HUDEP-2 (cell line): ENCODE results near the gene PPP1R36.
A peak's percentile ranks its signal among the peaks of the same experiment; 100 is the strongest.
"Not testable (repeated sequence)": the region's sequence is repeated elsewhere in the genome, so short reads cannot be mapped to it uniquely, and the experiment has no call there.

ENCODE experiments used
- DNase-seq, 76 experiments: peaks; one replicate each; lab custom pipeline; 2025; ENCODE audit not compliant: unreplicated experiment in 76 of 76; lab: John Stamatoyannopoulos, UW

PPP1R36 gene

DNA sequence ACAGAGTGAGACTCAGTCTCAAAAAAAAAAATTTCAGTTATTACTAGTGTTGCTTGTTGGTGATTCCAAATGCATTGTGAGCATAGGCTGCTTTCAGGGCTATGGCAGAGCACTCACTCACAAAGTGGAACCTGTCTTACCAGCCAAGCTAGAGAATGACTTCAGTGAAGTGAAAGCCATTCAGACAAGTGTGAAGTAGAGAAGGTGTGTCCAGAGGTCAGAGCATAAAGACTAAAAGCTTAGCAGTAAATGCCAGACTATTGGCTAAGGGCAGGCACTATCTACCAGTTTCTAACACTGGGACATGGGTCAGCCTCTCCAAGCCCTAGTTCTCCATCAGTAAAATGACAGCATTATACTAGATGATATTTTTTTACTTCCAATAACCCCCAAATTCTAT lies 12.7 kb downstream of the PPP1R36 start:
- DNase-seq = no peak

DNA sequence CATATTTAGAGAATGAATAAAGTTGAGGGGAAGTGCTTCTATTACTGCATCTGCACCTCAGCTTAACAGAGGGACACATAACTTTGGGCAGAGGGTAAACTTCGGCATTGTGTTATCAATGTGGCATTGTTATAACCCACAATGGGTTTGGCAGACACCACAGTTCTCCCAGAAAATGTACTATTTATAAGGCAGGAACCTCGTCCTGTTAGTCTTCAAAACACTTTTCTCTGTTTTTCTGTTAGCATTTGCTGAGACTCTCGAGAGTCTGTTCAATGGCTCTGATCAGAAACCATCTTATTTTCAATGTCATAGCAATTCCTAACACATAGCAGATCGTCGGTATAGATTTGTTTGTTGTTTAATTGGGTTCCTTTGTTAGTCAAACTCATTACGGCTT lies 13.9 kb downstream of the PPP1R36 start:
- no peak for DNase-seq

DNA sequence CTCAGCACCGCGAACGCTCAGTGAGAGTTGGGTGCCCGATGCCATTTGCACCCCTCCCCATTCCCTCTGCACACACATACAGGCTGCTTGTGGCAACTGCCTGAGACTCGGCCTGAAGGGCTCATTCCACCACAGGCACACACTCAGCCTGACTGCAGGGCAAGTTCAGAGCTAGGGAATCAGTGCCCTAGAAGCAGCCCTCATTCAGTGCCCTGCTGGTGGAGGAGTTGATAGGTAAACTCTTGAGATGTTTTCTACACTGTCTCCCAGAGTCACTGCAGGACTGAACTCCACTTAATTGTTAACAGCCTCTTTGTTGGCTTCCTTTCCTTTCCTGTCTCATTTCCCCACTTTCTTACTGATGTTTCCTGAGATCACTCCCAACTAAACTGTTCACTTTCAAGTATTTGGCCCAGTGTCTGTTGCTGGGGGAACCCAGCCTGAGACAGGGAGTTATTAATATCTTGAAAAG lies 16.9 kb downstream of the PPP1R36 start:
- no peak for DNase-seq

DNA sequence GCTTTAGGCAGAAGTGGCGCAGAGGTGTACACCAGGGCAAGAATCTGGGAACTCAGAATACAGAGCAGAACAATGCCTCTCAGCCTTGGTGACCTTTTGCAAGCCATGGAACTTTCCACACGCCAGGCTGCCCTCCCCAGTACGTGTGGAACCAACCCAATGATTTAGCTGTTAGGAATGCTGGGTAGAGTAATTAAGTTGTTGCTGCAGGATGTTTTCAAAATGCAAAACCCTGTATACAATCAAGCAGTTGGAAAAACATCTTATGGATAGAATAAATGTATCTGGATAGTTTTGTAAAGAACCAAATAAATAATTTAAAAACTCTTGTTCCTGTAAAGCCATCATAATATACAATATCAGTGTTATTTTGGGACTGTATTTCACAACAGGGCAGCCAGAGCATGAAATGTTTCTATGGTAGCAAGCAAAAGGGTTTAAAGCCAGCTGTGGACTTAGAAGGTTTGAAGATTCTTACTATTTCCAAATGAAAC lies 19.4 kb downstream of the PPP1R36 start:
- no peak for DNase-seq

DNA sequence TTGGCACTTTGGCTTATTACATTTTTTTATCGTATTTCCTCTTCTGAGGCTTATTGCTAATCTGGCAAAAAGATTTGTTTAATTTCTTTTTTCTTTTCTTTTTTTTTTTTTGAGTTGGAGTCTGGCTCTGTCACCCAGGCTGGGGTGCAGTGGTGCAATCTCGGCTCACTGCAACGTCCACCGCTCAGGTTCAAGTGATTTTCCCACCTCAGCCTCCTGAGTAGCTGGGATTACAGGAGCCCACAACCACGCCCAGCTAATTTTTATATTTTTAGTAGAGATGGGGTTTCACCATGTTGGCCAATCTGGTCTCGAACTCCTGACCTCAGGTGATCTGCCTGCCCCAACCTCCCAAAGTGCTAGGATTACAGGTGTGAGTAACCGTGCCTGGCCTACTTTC lies 19.9 kb downstream of the PPP1R36 start:
- not testable (repeated sequence) for DNase-seq

DNA sequence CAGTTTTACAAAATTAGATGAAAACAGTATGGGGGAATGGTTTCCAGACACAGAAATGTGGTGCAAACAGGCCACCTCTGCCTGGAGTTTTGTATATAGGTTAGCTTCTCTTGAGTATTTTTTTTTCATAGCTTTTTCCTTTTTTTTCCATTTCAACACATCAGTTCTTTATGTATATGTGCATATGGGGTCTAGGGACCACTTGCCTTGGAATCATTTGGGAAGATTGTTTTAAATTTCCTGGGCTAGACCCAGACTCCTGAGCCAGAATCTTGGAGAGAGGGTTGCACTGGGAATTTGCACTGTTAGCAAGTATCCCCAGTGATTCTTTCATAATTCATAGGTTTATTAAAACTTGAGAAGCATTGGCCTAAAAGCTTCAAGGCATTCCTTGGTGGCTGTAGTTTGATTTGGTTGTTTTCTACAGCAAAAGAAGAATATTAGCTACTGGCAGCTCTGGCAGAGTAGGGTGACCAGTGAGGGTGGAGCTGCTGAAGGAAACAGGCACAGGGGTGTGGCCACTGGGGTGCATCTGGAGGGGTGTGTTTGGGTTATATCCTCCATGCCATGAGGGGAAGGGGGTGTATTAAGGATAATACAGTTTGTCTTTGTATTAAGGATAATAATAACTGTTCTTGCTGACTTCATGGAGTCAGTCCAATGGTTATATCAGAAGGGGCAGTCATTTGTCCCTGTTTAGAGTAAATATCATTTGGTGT lies 22.8 kb downstream of the PPP1R36 start:
- DNase-seq = peak in 3 of 76 experiments; percentile 1 to 13 (median 11)

DNA sequence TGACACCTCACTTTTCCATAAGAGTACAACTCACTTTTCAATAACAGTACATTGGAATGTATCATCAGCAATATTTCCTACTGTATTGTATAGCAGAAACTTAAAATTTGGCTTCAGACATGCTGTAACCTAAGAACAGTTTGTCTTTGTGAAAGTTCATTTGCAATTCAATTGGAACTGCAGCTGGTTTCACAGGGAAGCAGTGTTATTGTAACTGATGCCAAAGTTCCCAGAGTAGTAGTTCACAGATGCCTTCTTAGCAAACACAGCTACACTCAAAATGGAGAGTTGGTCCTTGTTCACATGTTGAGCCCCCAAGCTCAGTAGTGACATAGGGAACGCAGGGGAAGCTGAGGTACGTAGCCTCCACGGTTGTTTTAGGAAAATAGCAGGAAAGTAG lies 23.3 kb downstream of the PPP1R36 start:
- peak in 1 of 76 experiments; percentile 1 for DNase-seq

DNA sequence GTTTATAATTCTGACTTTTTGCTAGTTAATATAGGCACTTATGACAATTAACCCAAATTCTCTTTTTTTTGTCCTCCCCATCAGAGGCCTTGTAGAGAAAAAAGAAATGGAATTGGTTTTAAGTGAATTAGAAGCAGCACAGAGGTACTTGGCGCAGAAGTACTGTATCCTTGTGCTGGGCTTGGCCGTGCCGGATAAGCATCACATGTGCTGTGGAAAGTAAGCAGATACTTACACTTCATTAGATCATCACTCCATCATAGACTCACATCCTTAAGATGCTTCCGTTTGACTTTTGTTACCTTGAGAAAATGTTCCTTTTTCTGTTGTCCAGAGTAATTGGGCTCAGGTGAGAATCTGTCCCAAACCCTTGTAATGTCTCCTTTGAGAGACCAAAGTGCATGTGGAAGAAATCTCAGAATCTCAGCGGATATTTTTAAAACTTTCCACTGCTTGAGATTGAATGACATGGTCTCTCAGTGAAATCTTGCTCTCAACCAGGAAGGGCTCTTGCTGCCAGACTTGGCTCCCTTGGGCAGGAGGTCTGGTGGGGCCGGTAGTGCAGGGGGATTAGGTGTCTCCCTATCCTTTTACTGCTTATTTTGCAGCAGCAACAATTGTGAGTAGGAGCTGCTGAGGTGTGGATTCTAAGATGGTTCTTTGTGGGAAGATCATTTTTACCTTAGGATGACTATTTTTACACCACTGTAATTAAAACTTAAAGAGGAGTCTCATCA lies 24.8 kb downstream of the PPP1R36 start:
- DNase-seq = no peak

DNA sequence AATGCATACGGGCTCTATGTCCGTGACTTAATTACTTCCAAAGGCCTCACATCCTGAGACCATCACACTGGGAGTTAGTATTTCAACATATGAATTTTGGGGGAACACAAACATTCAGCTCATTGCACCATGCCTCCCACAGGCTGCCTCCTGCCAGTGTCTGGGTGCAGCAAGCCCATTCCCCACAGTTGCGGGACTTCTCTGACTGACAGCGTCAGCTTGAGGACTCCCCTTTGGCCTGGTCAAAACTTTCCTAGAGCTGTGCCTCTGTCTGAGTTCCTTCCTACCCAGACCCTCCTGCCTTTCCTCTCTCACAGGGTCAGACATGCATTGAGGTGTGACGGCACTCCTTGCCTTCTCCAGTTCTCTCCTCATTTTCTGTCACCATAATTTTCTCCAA lies 27.4 kb downstream of the PPP1R36 start:
- no peak for DNase-seq

DNA sequence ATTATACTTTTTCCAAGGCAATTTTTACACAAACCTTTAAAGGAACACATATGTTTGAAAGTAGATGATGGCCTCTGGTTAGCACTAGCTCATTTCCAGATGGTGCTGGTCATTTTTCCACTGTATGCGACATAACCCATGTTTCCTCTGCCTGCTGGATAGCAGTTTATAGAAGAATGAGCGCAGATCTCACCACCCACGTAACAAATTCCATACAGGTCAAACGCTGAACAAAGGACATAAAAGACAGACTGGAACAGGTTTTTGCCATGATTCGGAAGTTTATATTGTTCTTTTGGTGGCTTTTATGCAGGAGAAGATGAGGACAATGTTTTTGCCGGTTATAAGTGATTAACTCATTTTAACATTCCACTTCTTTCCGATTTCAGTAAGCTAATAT lies 30.7 kb downstream of the PPP1R36 start:
- DNase-seq = no peak

DNA sequence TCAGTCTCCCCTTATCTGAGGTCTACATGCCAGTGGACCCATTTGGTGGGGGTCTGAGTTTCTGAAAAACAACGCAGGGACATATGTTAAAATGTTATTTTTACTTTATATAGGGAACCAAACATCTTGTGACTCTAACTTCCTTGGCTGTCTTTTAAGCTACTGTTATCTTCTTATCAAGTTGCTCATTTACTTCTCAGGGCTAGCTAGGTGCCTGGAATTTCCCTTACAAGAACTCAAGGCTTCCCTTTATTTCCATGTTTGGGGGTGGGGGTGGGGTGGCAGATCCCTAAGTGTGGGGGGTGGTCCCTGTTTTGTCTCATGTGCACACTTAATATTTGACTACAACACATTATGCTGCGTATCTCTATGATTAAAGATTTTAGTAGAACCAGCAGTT lies 31.6 kb downstream of the PPP1R36 start:
- DNase-seq = no peak

DNA sequence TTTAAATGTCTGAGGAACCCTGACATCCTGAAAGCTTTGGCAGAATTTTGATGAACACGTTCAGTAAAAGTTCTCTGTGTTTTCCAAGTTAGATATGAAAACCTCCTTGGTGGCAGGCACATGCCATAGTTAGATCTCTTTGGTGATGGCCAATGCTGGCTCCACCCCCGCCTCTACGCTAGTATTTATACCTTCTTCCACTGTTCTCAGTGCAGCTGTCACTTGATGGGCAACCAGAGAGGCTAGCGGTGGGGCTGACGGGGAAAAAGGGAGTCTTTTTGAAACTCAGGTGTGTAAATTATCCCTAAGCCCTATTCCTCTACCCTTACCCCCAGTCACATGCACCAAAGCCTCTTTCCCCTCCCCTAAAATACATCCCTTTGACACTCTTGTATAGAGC lies 32.1 kb downstream of the PPP1R36 start:
- no peak for DNase-seq

DNA sequence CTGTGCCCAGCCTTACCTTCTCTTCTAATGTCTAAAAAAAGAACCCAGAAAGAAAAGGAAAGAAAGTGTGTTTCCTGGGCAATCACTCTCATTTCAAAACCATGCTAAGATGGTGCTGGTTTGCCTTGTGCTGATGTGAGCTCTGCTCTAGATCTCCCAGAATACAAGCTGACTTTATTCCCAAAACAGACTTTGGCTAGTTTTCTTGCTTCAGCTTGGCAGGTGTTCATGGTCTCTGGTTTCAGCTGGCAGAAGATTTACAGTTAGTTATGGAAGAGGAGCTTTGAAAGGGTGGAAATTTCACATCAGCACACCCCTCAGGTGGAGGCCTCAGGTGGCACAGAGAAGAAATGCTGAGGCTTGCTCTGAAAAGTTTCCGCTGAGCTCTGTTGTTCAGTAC lies 34.4 kb downstream of the PPP1R36 start:
- no peak for DNase-seq

DNA sequence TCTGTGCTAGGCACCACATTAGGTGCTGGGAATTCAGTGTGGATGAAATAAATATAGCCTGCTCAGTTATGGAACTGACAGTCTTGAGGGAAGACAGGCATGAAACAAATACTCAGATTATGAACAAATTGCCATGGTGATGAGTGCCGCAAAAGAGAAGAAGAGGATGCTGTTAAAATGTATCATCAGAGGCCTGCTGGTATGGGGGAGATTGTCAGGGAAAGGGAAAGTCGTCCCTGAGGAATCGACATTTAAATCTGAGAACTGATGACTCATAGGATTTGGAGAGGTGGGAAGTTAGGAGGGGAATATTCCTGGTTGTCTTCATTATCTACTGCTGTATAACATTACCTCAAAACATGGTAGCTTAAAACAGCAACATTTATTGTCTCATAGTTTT lies 42.0 kb downstream of the PPP1R36 start:
- no peak for DNase-seq

DNA sequence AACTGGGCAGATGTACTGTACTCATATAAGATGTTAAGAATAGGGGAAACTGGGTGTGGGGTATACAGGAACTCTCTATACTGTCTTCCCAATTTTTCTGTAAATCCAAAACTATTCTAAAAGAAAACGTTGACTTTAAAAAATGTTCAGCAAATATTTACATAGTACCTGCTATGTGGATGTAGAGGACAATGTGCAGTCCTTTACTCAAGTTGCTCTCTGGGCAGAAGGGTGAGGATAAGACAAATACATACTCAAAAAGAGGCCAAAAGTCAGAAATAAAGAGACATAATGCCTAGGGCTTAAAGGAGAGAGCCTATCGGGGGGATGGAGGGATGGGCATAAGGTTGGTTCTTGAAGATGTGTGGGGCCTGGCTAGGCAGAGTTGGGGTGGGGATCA lies 44.7 kb downstream of the PPP1R36 start:
- no peak for DNase-seq

DNA sequence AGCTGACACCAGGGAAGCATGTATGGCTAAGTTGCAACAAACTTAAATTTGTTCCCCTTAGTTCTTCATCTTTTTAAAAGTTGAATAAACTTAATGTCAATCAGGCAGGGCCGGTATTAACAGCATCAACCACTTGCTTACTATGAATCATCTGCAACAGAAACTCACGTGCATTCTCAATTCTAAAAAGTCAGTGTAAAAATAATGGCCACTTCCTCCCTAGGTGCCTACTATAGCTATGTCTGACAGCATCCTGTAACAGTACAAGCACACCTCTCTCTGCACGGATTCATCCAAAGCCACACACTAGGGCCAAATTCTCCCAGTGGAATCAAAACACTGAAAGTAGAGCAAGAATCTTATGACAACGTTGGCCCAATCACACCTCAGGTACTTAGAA lies 48.6 kb downstream of the PPP1R36 start:
- no peak for DNase-seq

DNA sequence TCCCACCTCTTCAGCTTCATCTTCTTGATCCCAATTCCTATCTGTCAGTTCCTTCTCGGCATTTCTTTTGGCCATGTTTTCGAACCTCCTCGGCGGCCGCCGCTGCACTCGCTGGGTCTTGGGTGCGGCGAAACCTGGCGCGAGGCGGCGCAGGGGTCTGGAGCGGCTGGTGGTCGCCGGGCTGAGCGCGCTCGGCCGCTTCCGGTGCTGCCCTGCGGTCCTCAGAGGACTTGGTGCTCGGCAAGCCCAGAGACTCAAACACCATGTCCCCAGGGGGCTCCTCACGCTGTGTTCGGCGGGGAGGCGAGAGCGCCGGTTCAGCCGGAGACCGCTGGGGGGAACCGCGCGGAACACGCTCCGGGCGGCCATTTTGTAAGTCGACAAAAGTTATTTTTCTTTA lies 51.8 kb downstream of the PPP1R36 start:
- no peak for DNase-seq

DNA sequence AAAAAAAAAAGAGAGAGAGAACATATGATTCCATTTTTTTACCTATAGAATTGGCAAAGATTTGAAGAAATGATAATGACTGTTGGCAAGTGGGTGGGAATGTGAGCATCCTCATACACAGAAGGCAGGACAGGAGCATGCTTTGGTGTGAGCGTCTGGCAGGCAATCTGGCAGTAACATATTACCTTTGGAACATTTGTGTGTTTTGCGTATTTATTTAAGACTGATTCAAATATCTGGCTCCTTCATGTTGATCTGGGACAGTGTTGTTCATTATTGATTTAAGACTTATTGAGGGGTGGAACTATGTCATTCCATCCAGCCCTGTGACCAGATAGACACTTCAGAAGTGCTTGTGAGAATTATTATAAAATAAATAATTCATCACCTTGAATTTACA lies 53.1 kb downstream of the PPP1R36 start:
- DNase-seq = no peak

DNA sequence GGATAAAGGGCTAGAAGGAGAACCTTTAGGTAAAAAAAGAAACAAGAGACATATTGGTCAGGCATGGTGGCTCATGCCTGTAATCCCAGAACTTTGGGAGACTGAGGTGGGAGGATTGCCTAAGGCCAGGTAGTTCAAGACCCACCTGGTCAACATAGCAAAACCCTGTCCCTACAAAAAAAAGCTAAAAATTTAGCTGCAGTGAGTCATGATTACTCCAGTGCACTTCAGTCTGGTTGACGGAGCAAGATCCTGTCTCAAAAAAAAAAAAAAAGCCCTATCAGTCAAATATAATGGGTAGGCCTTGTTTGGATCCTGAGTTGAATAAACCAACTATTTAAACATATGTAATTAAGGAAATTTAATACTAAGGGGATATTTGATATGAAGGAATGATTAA lies 54.2 kb downstream of the PPP1R36 start:
- no peak for DNase-seq

DNA sequence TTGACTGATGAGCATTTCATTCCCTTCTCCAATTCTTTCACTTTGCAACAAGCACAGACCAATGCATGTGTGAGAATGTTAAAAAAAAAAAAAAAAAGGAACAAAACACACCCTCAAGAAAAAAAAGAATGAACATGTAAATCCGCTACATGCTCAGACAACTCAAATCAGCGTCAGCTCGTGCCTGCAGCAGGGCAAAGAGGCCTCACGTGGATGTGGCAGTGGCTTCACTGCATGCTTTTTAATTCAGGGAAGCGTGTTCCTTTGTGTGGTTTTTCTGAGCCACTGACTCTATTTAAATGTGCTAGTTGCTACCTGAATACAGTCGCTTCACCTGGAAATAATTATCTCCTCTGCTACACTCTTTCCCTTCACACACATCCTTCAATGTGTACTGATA lies 55.1 kb downstream of the PPP1R36 start:
- no peak for DNase-seq

DNA sequence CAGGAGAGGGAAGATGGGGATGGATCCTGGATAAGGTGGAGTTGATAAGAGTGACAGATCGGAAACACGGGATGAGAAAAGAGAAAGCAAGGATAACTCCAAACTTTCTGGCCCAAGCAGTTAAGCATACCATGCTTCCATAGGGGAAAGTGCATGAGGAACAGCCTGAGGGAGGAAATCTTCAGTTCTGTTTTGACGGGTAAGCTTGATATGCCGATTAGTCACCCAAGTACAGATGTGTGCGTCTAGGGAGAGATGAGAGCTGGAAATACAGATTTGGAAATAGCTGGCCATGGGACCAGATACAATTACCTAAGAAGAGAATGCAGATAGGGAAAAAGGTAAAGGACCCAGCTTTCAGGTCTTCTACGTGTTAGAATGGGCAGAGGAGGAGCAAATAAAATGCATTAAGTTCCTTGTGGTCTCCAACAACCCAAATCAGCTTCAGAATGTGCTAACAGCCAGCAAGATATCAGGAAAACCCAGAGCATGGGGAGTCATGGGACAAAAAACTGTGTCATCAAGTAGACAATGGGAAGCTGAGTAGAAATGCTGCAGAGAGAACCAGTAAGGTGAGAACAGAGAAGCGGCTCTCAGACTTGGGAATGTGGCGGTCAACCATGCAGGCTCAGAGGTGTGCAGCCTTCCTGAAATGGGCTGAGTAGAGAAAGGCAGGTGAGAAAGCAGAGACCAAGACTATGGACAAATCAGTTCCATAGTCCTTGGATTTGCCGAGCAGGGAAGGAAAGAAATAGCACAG lies 56.3 kb downstream of the PPP1R36 start:
- no peak for DNase-seq
